Endothelial cell of umbilical vein (primary cell): Measurements from ENCODE around the gene FAM81A. TPM values are rescaled to one million over a fixed set of nuclear protein-coding genes. Genes with fewer than 3 reads are reported as not detected.

Experiments used
- BruUV-seq: library from RNA; stranded (reverse); fragments of 400-500 nt; replicated peaks from 2 replicates; lab custom pipeline; 2021; lab: Mats Ljungman, UMichigan
- CTCF ChIA-PET: fragments of 300-600, 350-600 bp; sonication (Branson Sonifier 250); formaldehyde crosslinking; loops from one replicate; lab custom pipeline; 2021; ENCODE audit warnings: antibody characterized with exemption, inconsistent platforms; lab: Charles Lee
- POLR2A ChIA-PET: fragments of 300-600, 350-600 bp; sonication (Branson Sonifier 250); formaldehyde crosslinking; loops from one replicate; lab custom pipeline; 2021; ENCODE audit warnings: antibody characterized with exemption, inconsistent platforms; lab: Charles Lee
- DNase-seq: peaks from one replicate; pipeline ENCODE4 v3.0.0-alpha.2; 2011; ENCODE audit warnings: low read depth, low spot score
- FAIRE-seq: peaks from 2 replicates; lab custom pipeline; 2011; peaks lifted over from hg19 to GRCh38; lab: Jason Lieb, UNC
- H2AFZ ChIP-seq: 2 replicates; pipeline ENCODE4 v1.6.0; 2012; ENCODE audit warnings: low read depth, low read length, control low read depth, inconsistent platforms
- H3K27ac ChIP-seq: 2 replicates; pipeline ENCODE4 v1.5.1; 2011; ENCODE audit warnings: low read depth, mild to moderate bottlenecking, control low read depth, low read length, moderate library complexity; ENCODE audit not compliant: insufficient read depth
- H3K27me3 ChIP-seq, 2 experiments: 2 replicates each; pipeline versions ENCODE4 v1.6.0 to v1.6.1; 2011; ENCODE audit warnings: low read length in 2 of 2, mixed read lengths in 1 of 2; ENCODE audit not compliant: control insufficient read depth in 2 of 2, insufficient read depth in 2 of 2
- H3K36me3 ChIP-seq, 2 experiments: 2 replicates in 1 of 2; 3 replicates in 1 of 2; pipeline ENCODE4 v1.5.1; 2011; ENCODE audit warnings: low read length in 2 of 2, mild to moderate bottlenecking in 1 of 2, moderate library complexity in 1 of 2; ENCODE audit not compliant: control insufficient read depth in 2 of 2, insufficient read depth in 2 of 2; ENCODE audit errors: extremely low read depth in 1 of 2
- H3K4me1 ChIP-seq: 3 replicates; pipeline ENCODE4 v1.5.1; 2011; ENCODE audit warnings: mild to moderate bottlenecking, low read length; ENCODE audit not compliant: control insufficient read depth, insufficient read depth; ENCODE audit errors: extremely low read depth
- H3K4me2 ChIP-seq: 2 replicates; pipeline ENCODE4 v1.6.1; 2011; ENCODE audit warnings: low read length, control low read depth, mixed read lengths; ENCODE audit not compliant: insufficient read depth
- H3K4me3 ChIP-seq, 3 experiments: fragments of 200-600 bp in 1 of 3; sonication (generic), shearing (Covaris generic) in 1 of 3; replicated peaks in 1 of 3; 2 replicates each; pipeline ENCODE4 v1.5.1; 2011 to 2016; ENCODE audit warnings: control low read depth in 3 of 3, low read length in 3 of 3, mild to moderate bottlenecking in 2 of 3, inconsistent platforms in 1 of 3, low read depth in 1 of 3, moderate library complexity in 1 of 3; ENCODE audit not compliant: insufficient read depth in 1 of 3
- H3K79me2 ChIP-seq: 2 replicates; pipeline ENCODE4 v1.6.0; 2012; ENCODE audit warnings: low read length, inconsistent platforms; ENCODE audit not compliant: control insufficient read depth, insufficient read depth
- H3K9ac ChIP-seq: replicated peaks from 2 replicates; pipeline ENCODE3; 2011; ENCODE audit warnings: low read length, control low read depth; ENCODE audit not compliant: insufficient read depth; ENCODE audit errors: extremely low read depth
- H3K9me1 ChIP-seq: replicated peaks from 3 replicates; pipeline ENCODE4 v1.6.0; 2011; ENCODE audit warnings: mild to moderate bottlenecking, low read length; ENCODE audit not compliant: control insufficient read depth, insufficient read depth; ENCODE audit errors: extremely low read depth
- H3K9me3 ChIP-seq: replicated peaks from 2 replicates; pipeline ENCODE4 v1.5.1; 2012; ENCODE audit warnings: low read length, inconsistent platforms; ENCODE audit not compliant: control insufficient read depth, insufficient read depth
- H4K20me1 ChIP-seq: replicated peaks from 2 replicates; pipeline ENCODE3; 2011; ENCODE audit warnings: mild to moderate bottlenecking, low read length; ENCODE audit not compliant: control insufficient read depth, insufficient read depth; ENCODE audit errors: extremely low read depth
- CTCF ChIP-seq, 2 donors: IDR thresholded peaks; 1 replicate in 1 of 2; 2 replicates in 1 of 2; pipeline ENCODE4 v1.5.1; 2011; ENCODE audit warnings: low read length in 2 of 2, mild to moderate bottlenecking in 2 of 2, moderate library complexity in 2 of 2, control low read depth in 1 of 2, inconsistent platforms in 1 of 2, low read depth in 1 of 2; ENCODE audit not compliant: insufficient read depth in 1 of 2; ENCODE audit errors: extremely low read depth in 1 of 2
- EZH2 ChIP-seq: IDR thresholded peaks from 2 replicates; pipeline ENCODE4 v1.6.1; 2012; ENCODE audit warnings: borderline replicate concordance, low read depth, mild to moderate bottlenecking, moderate library complexity, low read length, inconsistent platforms; ENCODE audit not compliant: severe bottlenecking
- FOS ChIP-seq: IDR thresholded peaks from 2 replicates; pipeline ENCODE4 v1.6.1; 2011; ENCODE audit warnings: mild to moderate bottlenecking, low read length, moderate library complexity, borderline replicate concordance; ENCODE audit not compliant: insufficient read depth
- GATA2 ChIP-seq: IDR thresholded peaks from 2 replicates; pipeline ENCODE4 v1.7.0; 2011; ENCODE audit warnings: low read depth, mild to moderate bottlenecking, moderate library complexity, mixed read lengths, low read length; ENCODE audit not compliant: insufficient read length, insufficient read depth
- JUN ChIP-seq: IDR thresholded peaks from 2 replicates; pipeline ENCODE4 v1.6.1; 2011; ENCODE audit warnings: borderline replicate concordance, low read depth; ENCODE audit not compliant: insufficient read length, insufficient read depth
- MAX ChIP-seq: IDR thresholded peaks from 2 replicates; pipeline ENCODE4 v1.6.1; 2011; ENCODE audit not compliant: insufficient read depth, insufficient read length
- MYC ChIP-seq: IDR thresholded peaks from one replicate; pipeline ENCODE4 v1.6.1; 2011; ENCODE audit warnings: mild to moderate bottlenecking, low read depth, low read length
- POLR2A ChIP-seq: IDR thresholded peaks from 2 replicates; pipeline ENCODE4 v1.6.1; 2012; ENCODE audit warnings: low read depth, mild to moderate bottlenecking, control low read depth, low read length
- POLR2AphosphoS5 ChIP-seq: IDR thresholded peaks from 2 replicates; pipeline ENCODE4 v1.6.1; 2012; ENCODE audit warnings: low read depth, mild to moderate bottlenecking, control low read depth, low read length, moderate library complexity; ENCODE audit not compliant: insufficient read depth
- dilution Hi-C: fragments of 300-500 bp; cut with MboI; formaldehyde crosslinking; loops from one replicate; pipeline ENCODE4 v1.15.0; 2019; ENCODE audit warnings: low sequenced_read_pairs; ENCODE audit not compliant: extremely low pct_ligation_motif_present
- intact Hi-C: fragments of 100-400 bp; cut with micrococcal nuclease; formaldehyde crosslinking; loops from one replicate; pipeline ENCODE4 v1.10.0; 2022
- polyA plus RNA-seq, 4 experiments: library from polyadenylated mRNA; depleted of rRNA in 3 of 4; stranded (reverse) in 3 of 4; unstranded in 1 of 4; fragments of >200 nt; gene quantifications; 2 replicates each; pipeline versions ENCODE4 v1.2.1 to v1.2.3, GENCODE V29; 2011 to 2012; ENCODE audit warnings: missing spikeins in 1 of 4
- total RNA-seq: library from RNA; stranded (reverse); gene quantifications from 2 replicates; pipeline ENCODE4 v1.2.3, GENCODE V29; 2021

The FAM81A gene
- total and polyA plus RNA-seq, 2 donors (not counting 3 experiments of a cell fraction or from before 2014, with no cell fraction given) = 0.28 to 1.2 TPM

- H2AFZ ChIP-seq = no peak overlapping the region
- CTCF ChIA-PET = no interaction called here
- H4K20me1 ChIP-seq = no peaks in the 10 kb centered on the region
These were observed 132.3 kb downstream of the FAM81A start for GRCh38 chr15:59570315-59570714.

More at GRCh38 chr15:59570315-59570714, 132.3 kb downstream of the FAM81A start:
- Histone ChIP-seq H3K9me3 (no peaks in the 10 kb centered on the region), H3K9ac (no peak overlapping the region), H3K4me3 (no peak overlapping the region), H3K27me3 (peaks cover 2 to 5% of the 10 kb centered on the region in 2 experiments), H3K4me2 (no peak overlapping the region), H3K79me2 (no peaks in the 10 kb centered on the region), H3K9me1 (no peaks in the 10 kb centered on the region), H3K27ac (no peak overlapping the region), H3K36me3 (no peaks in the 10 kb centered on the region), H3K4me1 (no peaks in the 10 kb centered on the region)
- BruUV-seq = no TSS peak
- dilution Hi-C loops (no loop called here), intact Hi-C loops (no loop called here)
- no peak for DNase-seq
- FAIRE-seq = no peak
- TF ChIP-seq EZH2 (no peak), MAX (no peak), POLR2AphosphoS5 (no peak), GATA2 (no peak), POLR2A (no peak), CTCF (IDR thresholded peaks at IDR 0.05; ENCODE audit: extremely low read depth in 1 of 2, insufficient read depth in 1 of 2, low read depth in 1 of 2, low read length in 2 of 2) (no peak), FOS (no peak), MYC (no peak), JUN (no peak)
- POLR2A ChIA-PET = no interaction called here
